HG03571 (cell line): ENCODE data around the gene RHPN2.

Experiments
- ATAC-seq: cut with Tn5 transposase; IDR thresholded peaks from one replicate; pipeline ENCODE4 v1.9.1; 2021; ENCODE audit not compliant: unreplicated experiment

RHPN2 gene

GRCh38 chr19:33064792-33065550 is at the start of gene RHPN2:
Gene RHPN2 (minus strand): TSS chr19:33064888. CDS start chr19:33064852, 36 bp downstream.
- peak; percentile 70 for ATAC-seq

DNA sequence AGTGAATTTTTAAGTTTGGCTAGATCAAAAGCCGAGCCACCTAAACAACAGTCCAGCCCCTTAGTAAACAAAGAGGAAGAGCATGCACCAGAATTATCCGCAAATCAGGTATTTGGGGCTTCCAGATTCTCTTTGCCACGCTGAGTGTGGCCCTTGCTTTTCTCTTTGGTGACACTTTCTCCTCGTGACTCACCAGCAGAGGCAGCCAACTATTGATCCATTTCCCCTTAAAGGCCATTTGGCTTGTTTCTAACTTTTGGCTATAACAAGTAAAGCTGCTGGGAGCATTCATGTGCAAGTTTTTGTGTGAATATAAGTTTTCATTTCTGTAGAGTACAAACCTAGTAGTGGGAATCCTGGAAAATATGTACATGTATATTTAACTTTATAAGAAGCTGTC is 49.6 kb upstream of the RHPN2 start:
- ATAC-seq = no peak

DNA sequence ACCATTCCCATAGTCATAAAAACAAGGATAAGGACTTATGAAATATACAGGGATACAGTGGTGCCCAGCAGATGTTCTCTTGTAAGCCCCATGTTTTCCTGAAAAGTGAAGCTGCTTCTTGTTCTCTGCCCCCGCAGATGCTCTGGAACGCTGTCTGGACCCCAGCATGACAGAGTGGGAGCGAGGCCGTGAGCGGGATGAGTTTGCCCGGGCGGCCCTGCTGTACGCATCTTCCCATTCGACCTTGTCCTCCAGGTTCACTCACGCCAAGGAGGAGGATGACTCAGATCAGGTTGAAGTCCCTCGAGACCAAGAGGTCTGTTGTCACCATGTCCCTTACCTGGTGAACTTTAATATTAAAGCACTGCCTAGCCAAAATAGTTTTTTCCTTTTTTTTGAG is 46.9 kb upstream of the RHPN2 start:
- no peak for ATAC-seq

GRCh38 chr19:33110137-33110910 is 45.6 kb upstream of the RHPN2 start:
- ATAC-seq = no peak

- no peak for ATAC-seq
Measured at GRCh38 chr19:33108161-33108560, 43.5 kb upstream of the RHPN2 start.

DNA sequence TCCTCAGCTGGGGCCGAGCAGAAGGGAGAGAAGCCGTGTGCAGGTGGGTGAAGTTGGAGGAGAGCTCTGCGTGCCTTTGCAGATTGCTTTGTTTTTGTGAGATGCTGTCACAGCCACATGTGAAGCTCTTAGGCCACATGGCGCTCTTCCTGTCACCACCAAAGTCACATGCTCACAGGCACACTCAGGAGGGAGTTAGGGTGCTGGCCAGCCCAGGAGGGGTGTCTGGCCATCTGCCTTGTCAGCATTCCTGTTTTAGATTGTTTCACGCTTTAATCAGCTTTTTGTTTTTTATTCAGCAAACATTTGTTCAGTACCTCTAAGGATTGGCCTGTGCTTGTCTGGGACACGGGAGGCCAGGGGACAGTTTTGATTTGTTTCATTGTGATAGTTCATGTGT is 38.2 kb upstream of the RHPN2 start:
- no peak for ATAC-seq

DNA sequence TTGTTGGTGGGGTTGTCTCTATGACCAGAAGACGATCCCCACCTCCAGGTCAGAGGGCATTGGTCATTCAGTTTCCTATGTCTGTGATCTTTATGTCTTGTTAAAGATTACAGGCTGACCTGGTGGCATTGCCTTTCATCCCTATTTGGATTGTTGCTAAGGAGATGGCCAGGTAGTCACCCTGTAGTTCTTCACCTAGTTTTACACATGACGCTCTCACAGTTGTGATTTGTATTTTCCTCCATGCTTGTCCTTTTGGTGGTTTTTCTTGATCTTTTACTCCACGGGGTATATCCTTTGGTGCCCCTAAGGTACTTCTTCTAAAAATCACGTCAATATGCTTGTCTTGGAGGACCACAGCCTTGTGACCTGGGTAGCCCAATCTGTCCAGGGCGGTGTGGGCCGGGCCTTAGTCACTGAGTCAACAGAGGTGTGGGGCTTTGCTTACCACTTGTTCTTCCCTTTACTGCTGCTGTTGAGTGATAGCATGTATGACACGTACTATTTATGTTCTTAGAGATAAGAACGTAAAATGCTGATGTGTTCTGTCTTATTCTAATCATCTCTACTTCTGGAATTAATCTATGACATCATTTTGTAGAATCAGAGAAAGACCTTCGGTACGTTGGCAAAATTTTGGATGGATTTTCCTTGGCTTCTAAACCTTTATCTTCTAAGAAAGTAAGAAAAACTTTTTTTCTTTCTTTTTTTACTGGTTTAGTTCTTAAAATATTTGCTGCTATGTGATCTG is 36.4 kb upstream of the RHPN2 start:
- ATAC-seq = no peak

GRCh38 chr19:33098055-33098534 is 33.4 kb upstream of the RHPN2 start:
- ATAC-seq = no peak

DNA sequence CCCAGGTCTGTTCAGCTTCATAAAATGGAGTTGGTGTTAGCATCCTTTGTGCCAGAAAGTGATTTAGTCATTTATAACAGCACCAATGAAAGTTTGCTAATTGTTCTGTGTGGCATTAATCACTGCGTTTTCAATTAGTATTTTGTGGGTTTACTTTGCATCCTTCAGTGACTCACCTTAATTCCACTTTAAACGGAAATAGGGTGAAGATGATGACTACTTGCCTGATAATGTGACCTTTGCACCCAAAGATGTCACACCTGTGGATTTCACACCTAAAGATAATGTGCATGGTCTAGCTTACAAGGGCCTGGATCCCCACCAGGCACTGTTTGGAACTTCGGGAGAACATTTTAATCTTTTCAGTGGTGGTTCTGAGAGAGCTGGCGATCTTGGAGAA is 31.3 kb upstream of the RHPN2 start:
- no peak for ATAC-seq

- ATAC-seq = no peak
Measured at GRCh38 chr19:33094436-33095067, 29.9 kb upstream of the RHPN2 start.

DNA sequence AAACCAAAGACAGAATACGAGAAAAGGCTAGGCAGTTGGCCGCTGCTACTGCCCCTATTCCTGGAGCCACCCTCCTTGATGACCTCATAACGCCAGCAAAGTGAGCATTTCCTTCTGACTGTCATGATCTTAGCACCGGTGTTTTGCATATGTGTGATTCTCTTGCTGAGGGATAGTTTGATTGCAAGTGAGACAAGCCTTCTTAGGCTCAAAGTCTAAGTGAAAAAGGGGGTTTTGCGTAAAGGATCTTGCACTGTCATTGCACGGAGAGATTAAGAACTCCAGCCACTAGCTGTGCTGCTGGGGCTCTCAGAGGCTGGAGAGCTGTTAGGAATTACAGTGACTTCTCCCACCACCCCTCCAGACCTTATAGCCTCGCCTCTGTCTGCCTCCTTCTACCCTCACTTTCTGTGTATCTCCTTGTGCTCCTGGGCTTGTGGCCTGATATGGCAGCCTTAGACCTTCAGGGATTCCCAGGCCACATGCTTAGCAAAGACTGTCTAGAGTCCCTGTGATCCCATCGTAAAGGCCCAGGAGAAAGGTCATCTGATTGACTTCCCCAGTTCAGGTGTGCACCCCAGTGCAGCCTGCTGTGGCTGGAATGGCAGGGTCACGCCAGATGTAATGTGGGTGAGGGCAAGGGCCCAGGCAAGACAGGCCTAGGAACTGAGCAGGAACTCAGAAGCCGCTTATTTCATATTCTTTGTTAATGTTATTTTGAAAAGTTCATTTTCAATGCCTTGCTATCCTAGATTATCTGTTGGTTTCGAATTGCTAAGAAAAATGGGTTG is 28.9 kb upstream of the RHPN2 start:
- no peak for ATAC-seq

DNA sequence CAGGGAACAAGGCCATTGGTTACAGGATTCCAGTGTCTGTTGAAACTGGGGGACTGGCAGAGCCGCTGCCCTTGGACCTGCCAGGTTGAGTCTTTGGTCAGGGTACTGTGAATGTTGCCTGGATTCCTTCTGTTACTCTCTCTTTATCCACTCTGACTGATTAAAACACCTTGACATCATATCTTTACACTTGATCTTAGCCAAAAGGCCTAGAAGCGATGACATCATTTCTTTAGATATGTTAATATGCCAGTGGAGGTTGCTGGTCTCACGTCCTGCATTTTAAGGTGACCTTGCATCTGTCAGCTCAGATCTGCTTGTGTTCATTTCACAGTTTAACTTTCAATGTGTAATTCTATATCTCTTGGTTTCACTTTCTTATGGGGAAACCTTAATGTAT is 25.5 kb upstream of the RHPN2 start:
- no peak for ATAC-seq

DNA sequence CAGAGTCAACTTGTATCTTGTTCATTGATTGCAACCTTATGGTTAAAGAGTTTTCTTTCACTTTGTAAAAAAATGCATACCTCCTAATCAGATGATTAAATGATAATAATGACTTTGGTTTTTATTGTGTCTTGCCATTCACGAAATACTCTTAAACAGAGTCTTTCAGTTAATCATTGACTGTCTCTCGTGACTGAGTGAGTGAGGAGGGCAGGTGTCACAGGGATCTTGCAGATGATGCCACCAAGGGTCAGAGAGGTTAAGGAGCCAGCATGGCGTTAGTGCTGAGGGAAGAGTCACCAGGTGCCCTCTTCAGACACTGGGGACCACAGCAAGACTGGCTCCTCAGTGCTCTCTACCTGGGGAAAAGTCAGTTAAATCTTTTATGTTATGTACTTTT is 24.3 kb upstream of the RHPN2 start:
- ATAC-seq = no peak

- no peak for ATAC-seq
Measured at GRCh38 chr19:33086955-33087354, 22.3 kb upstream of the RHPN2 start.

GRCh38 chr19:33085570-33086128 is 21.0 kb upstream of the RHPN2 start:
- no peak for ATAC-seq

- peak; percentile 91 for ATAC-seq
Measured at GRCh38 chr19:33080761-33081681, 16.3 kb upstream of the RHPN2 start, which contains the start of gene GPATCH1. Gene GPATCH1 (plus strand): TSS chr19:33081181. CDS start chr19:33081194, 13 bp downstream.

- ATAC-seq = no peak
Measured at GRCh38 chr19:33075519-33075918, 10.8 kb upstream of the RHPN2 start.

GRCh38 chr19:33071887-33072286 is 7.2 kb upstream of the RHPN2 start:
- no peak for ATAC-seq

GRCh38 chr19:33067121-33067520 is 2.4 kb upstream of the RHPN2 start:
- ATAC-seq = no peak
